ENCODE measurements around the gene EP400.

DNA sequence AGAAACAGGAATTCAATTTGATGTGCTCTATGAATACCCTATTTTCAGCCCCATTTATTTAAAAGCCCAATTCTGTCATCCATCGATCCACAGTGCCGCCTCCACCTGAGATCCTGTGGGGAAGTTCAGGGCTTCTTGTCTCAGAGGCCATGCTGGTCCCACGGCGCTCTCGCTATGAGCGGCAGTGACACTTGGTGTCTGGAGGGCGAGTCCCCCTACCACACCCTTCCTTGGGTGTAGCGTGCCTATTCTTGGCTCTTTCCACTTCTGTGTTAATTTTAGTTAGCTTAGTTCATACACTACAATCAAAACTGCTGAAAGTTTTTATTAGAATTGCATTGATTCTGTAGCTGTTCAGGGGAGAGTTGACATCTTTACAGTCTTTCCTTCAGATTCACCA, 120.6 kb downstream of the EP400 start:
- TF ChIP-seq CTCF (conservative IDR thresholded peaks at IDR 0.05; ENCODE audit: low read depth, low read length) (no peak), EZH2 (IDR thresholded peaks at IDR 0.05; ENCODE audit: borderline replicate concordance, low read depth, low read length, poor library complexity, severe bottlenecking) (no peak)
